OCI-LY1 (cell line): ENCODE measurements around the gene GRIN2A.

Experiments used
- EZH2 ChIP-seq: fragments of 200-600 bp; sonication (generic), shearing (Covaris generic); IDR thresholded peaks from 2 replicates; pipeline ENCODE4 v1.8.0; 2017; ENCODE audit warnings: borderline replicate concordance, mixed run types, mild to moderate bottlenecking, antibody characterized with exemption, low read length, moderate library complexity, mixed read lengths
- TF ChIP-seq, protein P1 (sequence below): fragments of 200-600 bp; sonication (generic), shearing (Covaris generic); IDR thresholded peaks from 2 replicates; pipeline ENCODE4 v1.5.1; 2017; ENCODE audit warnings: mild to moderate bottlenecking, antibody characterized with exemption, low read length, moderate library complexity, mixed read lengths

DNA sequence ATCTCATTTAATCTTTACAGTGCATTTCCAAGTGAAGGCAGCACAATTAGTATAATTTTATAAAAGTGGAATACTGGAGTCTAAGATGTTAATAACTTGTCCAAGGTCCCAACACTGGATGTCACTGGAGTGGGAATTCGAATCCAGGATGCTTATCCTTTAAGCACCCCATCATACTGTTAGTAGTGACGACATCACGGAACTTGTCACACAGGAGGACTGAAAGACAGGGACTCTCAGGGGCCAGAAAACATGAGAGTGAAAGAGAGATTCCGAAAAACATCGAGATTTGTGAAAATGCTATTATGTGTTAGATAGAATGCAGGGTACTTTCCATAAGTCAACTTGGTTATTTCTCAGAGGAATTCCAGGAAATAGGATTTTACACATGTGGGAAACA is 374.0 kb downstream of the GRIN2A start:
- TF ChIP-seq, protein P1, sequence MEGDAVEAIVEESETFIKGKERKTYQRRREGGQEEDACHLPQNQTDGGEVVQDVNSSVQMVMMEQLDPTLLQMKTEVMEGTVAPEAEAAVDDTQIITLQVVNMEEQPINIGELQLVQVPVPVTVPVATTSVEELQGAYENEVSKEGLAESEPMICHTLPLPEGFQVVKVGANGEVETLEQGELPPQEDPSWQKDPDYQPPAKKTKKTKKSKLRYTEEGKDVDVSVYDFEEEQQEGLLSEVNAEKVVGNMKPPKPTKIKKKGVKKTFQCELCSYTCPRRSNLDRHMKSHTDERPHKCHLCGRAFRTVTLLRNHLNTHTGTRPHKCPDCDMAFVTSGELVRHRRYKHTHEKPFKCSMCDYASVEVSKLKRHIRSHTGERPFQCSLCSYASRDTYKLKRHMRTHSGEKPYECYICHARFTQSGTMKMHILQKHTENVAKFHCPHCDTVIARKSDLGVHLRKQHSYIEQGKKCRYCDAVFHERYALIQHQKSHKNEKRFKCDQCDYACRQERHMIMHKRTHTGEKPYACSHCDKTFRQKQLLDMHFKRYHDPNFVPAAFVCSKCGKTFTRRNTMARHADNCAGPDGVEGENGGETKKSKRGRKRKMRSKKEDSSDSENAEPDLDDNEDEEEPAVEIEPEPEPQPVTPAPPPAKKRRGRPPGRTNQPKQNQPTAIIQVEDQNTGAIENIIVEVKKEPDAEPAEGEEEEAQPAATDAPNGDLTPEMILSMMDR, result no peak
- no peak for TF ChIP-seq EZH2
